ENCODE results near the gene CMIP. TPM values are rescaled to one million over a fixed set of nuclear protein-coding genes. Genes with fewer than 3 reads are reported as not detected.

Gene CMIP
- total RNA-seq, 1 experiment from 2014 or later: 53.6 TPM

DNA sequence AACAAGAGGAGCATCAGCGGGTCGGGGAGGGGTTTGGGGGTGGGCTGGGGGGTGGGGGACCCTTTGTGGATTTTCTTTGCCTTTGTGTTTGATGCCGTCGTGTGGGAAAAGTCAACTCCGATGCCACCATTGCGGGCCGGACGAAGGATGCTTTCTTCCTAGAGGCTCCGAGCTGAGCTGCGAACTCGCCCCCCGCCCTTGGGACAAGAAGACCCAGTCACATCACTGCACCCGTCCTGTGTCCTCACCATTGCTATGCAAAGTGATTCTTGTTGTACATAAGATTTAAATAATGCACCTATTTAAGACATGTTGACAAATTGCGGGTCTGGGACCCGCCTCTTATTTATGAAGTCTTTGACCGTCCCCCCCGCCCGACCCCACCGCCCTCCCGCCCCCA lies 265.4 kb downstream of the CMIP start:
- H3K4me1 Mint-ChIP-seq (ENCODE audit: insufficient read depth, unreplicated experiment): peaks cover 18% of the 10 kb centered on the region
- no TSS peak for BruUV-seq (replicated peaks)
- peaks cover 27% of the 10 kb centered on the region for H3K36me3 Mint-ChIP-seq (ENCODE audit: insufficient read depth, unreplicated experiment)
- ChIA-PET POLR2A (no interaction called here), CTCF (interaction anchor here (0.7 kb wide), 1 partner anchor 395 kb away, joined by 4 read pairs; no protein-coding TSS in a partner anchor)
- H3K27me3 Mint-ChIP-seq (ENCODE audit: insufficient read depth, unreplicated experiment): no peaks in the 10 kb centered on the region
- H3K9me3 Mint-ChIP-seq (ENCODE audit: unreplicated experiment): no peaks in the 10 kb centered on the region
- no peak overlapping the region for H3K4me3 Mint-ChIP-seq (ENCODE audit: unreplicated experiment)
- intact Hi-C loops (cut with micrococcal nuclease): no loop called here
- no peak overlapping the region for H3K27ac Mint-ChIP-seq (ENCODE audit: low read depth, unreplicated experiment)
- no peak for DNase-seq (ENCODE audit: unreplicated experiment)
- TF ChIP-seq, protein P1, sequence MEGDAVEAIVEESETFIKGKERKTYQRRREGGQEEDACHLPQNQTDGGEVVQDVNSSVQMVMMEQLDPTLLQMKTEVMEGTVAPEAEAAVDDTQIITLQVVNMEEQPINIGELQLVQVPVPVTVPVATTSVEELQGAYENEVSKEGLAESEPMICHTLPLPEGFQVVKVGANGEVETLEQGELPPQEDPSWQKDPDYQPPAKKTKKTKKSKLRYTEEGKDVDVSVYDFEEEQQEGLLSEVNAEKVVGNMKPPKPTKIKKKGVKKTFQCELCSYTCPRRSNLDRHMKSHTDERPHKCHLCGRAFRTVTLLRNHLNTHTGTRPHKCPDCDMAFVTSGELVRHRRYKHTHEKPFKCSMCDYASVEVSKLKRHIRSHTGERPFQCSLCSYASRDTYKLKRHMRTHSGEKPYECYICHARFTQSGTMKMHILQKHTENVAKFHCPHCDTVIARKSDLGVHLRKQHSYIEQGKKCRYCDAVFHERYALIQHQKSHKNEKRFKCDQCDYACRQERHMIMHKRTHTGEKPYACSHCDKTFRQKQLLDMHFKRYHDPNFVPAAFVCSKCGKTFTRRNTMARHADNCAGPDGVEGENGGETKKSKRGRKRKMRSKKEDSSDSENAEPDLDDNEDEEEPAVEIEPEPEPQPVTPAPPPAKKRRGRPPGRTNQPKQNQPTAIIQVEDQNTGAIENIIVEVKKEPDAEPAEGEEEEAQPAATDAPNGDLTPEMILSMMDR (IDR thresholded peaks at IDR 0.05; ENCODE audit: unreplicated experiment): no peak

DNA sequence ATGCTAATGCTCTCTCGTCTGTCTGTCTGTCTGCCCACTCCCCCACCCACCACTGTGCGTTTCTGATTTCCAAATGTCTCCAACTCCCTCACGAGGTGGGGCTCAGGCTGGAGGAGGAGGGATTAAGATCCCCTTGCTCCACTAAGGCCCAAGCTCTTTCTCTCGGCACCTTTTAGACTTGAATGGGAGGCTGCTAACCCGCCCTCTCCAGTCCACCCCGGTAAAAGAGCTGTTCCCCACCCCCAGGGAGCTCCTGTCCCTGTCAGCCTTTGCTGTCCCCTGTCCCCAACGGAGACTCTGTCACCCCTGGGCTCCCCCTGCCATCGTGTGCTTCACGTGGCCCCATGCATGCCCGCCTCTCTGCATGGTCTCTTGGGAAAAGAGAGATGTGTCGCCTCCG lies 266.0 kb downstream of the CMIP start:
- intact Hi-C loops (cut with micrococcal nuclease): no loop called here
- H3K4me3 Mint-ChIP-seq (ENCODE audit: unreplicated experiment): no peak overlapping the region
- TF ChIP-seq, protein P1 (IDR thresholded peaks at IDR 0.05; ENCODE audit: unreplicated experiment): no peak
- no peak for DNase-seq (ENCODE audit: unreplicated experiment)
- no TSS peak for BruUV-seq (replicated peaks)
- ChIA-PET POLR2A (no interaction called here), CTCF (interaction anchor here (0.5 kb wide), 1 partner anchor 13 kb away, joined by 3 read pairs; no protein-coding TSS in a partner anchor)
- H3K36me3 Mint-ChIP-seq (ENCODE audit: insufficient read depth, unreplicated experiment): peaks cover 22% of the 10 kb centered on the region
- no peaks in the 10 kb centered on the region for H3K27me3 Mint-ChIP-seq (ENCODE audit: insufficient read depth, unreplicated experiment)
- H3K27ac Mint-ChIP-seq (ENCODE audit: low read depth, unreplicated experiment): no peak overlapping the region
- no peaks in the 10 kb centered on the region for H3K9me3 Mint-ChIP-seq (ENCODE audit: unreplicated experiment)
- peaks cover 18% of the 10 kb centered on the region for H3K4me1 Mint-ChIP-seq (ENCODE audit: insufficient read depth, unreplicated experiment)

DNA sequence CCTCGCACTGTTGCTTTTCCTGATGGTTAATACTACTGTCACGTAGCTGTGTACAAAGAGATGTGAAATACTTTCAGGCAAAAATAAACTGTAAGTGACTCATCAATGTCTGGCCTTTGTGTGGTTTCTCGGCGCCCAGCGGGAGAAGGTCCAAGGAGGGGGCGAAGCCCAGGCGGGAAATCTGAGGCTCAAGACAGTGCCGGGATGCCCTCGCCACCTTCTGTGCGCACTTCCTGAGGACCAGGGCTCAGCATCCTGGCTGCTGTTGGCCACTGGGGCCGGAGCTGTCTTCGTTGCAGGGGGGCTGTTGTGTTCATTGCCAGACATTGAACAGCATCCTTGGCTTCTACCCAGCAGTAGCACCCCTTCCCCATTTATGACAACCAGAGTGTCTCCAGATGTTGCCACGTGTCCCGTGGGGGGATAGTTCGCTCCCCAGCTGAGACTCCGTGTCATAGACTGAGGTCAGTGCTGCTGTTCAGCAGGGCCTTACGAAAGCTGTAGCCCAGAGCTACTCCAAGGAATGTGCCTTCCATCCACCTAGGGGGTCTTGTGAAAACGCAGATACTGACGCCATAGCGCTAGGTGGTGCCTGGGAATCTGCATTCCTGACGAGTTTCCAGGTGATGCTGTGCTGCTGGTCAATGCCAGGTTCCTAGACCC lies 267.2 kb downstream of the CMIP start:
- no TSS peak for BruUV-seq (replicated peaks)
- CTCF ChIA-PET: interaction anchor here (0.5 to 1.9 kb wide), 5 partner anchors 12 to 295 kb away, joined by 3 to 8 read pairs (median 4); no protein-coding TSS in a partner anchor

DNA sequence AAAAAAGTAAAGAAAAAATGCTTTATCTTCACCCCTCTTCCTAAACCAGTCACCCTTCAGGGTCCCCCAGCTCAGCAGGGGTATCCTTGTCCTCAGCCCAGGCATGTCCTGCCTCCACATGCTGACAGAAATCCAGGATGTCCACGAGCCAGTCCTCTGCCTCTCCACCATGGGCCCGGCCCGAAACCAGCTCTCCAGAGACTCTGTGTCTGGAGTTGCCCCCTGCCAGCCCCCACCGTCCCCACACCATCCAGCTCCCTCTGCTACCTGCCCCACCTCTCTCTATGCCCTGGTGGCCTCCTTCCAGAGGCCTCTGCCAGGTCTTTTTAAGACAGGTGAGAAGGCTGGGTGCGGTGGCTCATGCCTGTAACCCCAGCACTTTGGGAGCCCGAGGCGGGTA lies 268.1 kb downstream of the CMIP start:
- BruUV-seq (replicated peaks): no TSS peak
- TF ChIP-seq, protein P1 (IDR thresholded peaks at IDR 0.05; ENCODE audit: unreplicated experiment): no peak
- peaks cover 12% of the 10 kb centered on the region for H3K36me3 Mint-ChIP-seq (ENCODE audit: insufficient read depth, unreplicated experiment)
- CTCF ChIA-PET: interaction anchor here (0.8 to 1.9 kb wide), 3 partner anchors 11 to 25 kb away, joined by 3 to 8 read pairs (median 5); no protein-coding TSS in a partner anchor
- no peak for DNase-seq (ENCODE audit: unreplicated experiment)
- peaks cover 11% of the 10 kb centered on the region for H3K4me1 Mint-ChIP-seq (ENCODE audit: insufficient read depth, unreplicated experiment)
- no peaks in the 10 kb centered on the region for H3K9me3 Mint-ChIP-seq (ENCODE audit: unreplicated experiment)
- H3K27ac Mint-ChIP-seq (ENCODE audit: low read depth, unreplicated experiment): no peak overlapping the region
- intact Hi-C loops (cut with micrococcal nuclease): no loop called here
- POLR2A ChIA-PET: no interaction called here
- no peaks in the 10 kb centered on the region for H3K27me3 Mint-ChIP-seq (ENCODE audit: insufficient read depth, unreplicated experiment)
- no peak overlapping the region for H3K4me3 Mint-ChIP-seq (ENCODE audit: unreplicated experiment)

More for the DNA sequence above, 267.2 kb downstream of the CMIP start:
- Mint-ChIP-seq H3K27ac (ENCODE audit: low read depth, unreplicated experiment) (peak overlapping the region; percentile 42), H3K4me3 (ENCODE audit: unreplicated experiment) (no peak overlapping the region), H3K9me3 (ENCODE audit: unreplicated experiment) (no peaks in the 10 kb centered on the region), H3K27me3 (ENCODE audit: insufficient read depth, unreplicated experiment) (no peaks in the 10 kb centered on the region), H3K36me3 (ENCODE audit: insufficient read depth, unreplicated experiment) (peaks cover 21% of the 10 kb centered on the region), H3K4me1 (ENCODE audit: insufficient read depth, unreplicated experiment) (peaks cover 17% of the 10 kb centered on the region)
- TF ChIP-seq, protein P1 (IDR thresholded peaks at IDR 0.05; ENCODE audit: unreplicated experiment): no peak
- peak; percentile 95 for DNase-seq (ENCODE audit: unreplicated experiment)
- POLR2A ChIA-PET: no interaction called here
- intact Hi-C loops (cut with micrococcal nuclease): no loop called here
